ENCODE results near the gene SFN. TPM values are rescaled to one million over a fixed set of nuclear protein-coding genes. Genes with fewer than 3 reads are reported as not detected.

The SFN gene
- polyA plus RNA-seq, 6 donors from 2014 or later: not detected

GRCh38 chr1:26848941-26849774 lies 13.8 kb upstream of the SFN start:
- peaks cover 13 to 35% of the 10 kb centered on the region in 2 donors for H3K36me3 Mint-ChIP-seq

DNA sequence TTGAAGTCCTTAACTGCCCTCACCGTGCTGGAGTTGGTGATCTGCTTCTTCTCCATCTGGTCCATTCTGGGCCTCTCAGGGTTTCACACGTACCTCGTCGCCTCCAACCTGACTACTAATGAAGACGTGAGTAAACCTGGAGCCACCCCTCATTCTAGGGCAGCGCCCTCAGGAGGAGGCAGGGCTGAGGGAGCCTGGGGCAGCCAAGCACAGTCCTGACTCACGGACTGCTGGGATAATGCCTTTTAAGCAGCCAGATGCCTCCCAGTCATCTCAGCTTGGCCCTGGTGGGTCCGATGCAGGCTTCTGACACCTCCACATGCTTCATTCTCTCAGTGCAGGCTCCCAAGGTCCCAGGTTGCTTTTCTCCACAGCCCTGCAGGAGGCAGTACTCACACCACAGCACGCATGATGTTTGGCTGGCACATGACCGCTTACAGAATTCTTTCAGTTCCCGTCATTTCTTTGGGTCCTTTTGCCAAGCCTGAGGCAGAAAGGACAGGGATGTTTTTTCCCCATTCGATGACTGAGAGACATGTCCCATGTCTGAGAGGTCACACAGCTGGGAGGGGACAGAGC lies 11.8 kb upstream of the SFN start:
- no peaks in the 10 kb centered on the region for H3K27me3 Mint-ChIP-seq
- H3K4me3 Mint-ChIP-seq: no peak overlapping the region
- ATAC-seq (ENCODE audit: low read depth in 2 of 2) (no peak), DNase-seq (no peak)
- H3K27ac Mint-ChIP-seq: peak overlapping the region in 1 of 6 donors; percentile 73
- H3K36me3 Mint-ChIP-seq: peaks cover 13 to 35% of the 10 kb centered on the region in 2 donors
- H3K4me1 Mint-ChIP-seq: peaks cover 0 to 5% (median 0%) of the 10 kb centered on the region in 3 donors
- no peaks in the 10 kb centered on the region for H3K9me3 Mint-ChIP-seq

More at GRCh38 chr1:26848941-26849774, 13.8 kb upstream of the SFN start:
- H3K9me3 Mint-ChIP-seq: no peaks in the 10 kb centered on the region
- peak overlapping the region in 1 of 6 donors; percentile 47 for H3K27ac Mint-ChIP-seq
- peaks cover 0 to 5% (median 0%) of the 10 kb centered on the region in 3 donors for H3K4me1 Mint-ChIP-seq
- H3K4me3 Mint-ChIP-seq: no peak overlapping the region
- ATAC-seq (ENCODE audit: low read depth in 2 of 2) (no peak), DNase-seq (no peak)
- no peaks in the 10 kb centered on the region for H3K27me3 Mint-ChIP-seq

GRCh38 chr1:26852701-26853100 lies 10.2 kb upstream of the SFN start:
- Mint-ChIP-seq H3K27me3 (no peaks in the 10 kb centered on the region), H3K9me3 (no peaks in the 10 kb centered on the region), H3K4me3 (peak overlapping the region in 1 of 8 donors; percentile 5), H3K27ac (no peak overlapping the region), H3K36me3 (peaks cover 10 to 31% of the 10 kb centered on the region in 2 donors), H3K4me1 (peaks cover 0 to 5% (median 0%) of the 10 kb centered on the region in 3 donors)
- ATAC-seq (ENCODE audit: low read depth in 2 of 2) (no peak), DNase-seq (no peak)

DNA sequence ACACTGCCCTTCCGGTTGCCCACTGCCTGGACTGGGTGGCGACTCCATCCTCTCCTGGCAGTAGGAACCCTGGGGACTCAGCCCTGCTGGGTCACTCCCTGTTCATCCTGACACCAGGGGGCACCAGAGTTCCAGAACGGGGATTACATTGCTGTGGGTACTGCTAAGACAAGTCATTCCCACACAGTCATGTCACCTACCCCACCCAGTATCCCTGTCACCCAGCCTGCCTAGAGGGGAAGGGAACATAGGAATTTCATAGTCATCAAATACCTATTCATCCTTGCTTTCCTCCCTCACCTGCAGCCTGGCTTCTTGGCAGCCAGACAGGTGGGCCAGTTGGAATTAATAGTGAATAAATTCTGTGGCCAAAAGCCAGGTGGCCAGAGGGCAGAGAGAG lies 9.8 kb upstream of the SFN start:
- ATAC-seq (ENCODE audit: low read depth in 2 of 2): peak; percentile 96 to 98
- peaks cover 8 to 27% of the 10 kb centered on the region in 2 donors for H3K36me3 Mint-ChIP-seq
- no peak overlapping the region for H3K4me3 Mint-ChIP-seq

GRCh38 chr1:26853600-26853999 lies 9.3 kb upstream of the SFN start:
- H3K36me3 Mint-ChIP-seq: peaks cover 8 to 22% of the 10 kb centered on the region in 2 donors
- H3K9me3 Mint-ChIP-seq: no peaks in the 10 kb centered on the region
- no peaks in the 10 kb centered on the region for H3K27me3 Mint-ChIP-seq
- H3K27ac Mint-ChIP-seq: no peak overlapping the region
- ATAC-seq (ENCODE audit: low read depth in 2 of 2) (no peak), DNase-seq (no peak)
- no peak overlapping the region for H3K4me3 Mint-ChIP-seq
- H3K4me1 Mint-ChIP-seq: peaks cover 0 to 5% (median 0%) of the 10 kb centered on the region in 3 donors

More for the DNA sequence above, 9.8 kb upstream of the SFN start:
- DNase-seq: peak; percentile 77
- no peaks in the 10 kb centered on the region for H3K27me3 Mint-ChIP-seq
- no peak overlapping the region for H3K27ac Mint-ChIP-seq
- H3K9me3 Mint-ChIP-seq: no peaks in the 10 kb centered on the region
- H3K4me1 Mint-ChIP-seq: peaks cover 0 to 5% (median 0%) of the 10 kb centered on the region in 3 donors

DNA sequence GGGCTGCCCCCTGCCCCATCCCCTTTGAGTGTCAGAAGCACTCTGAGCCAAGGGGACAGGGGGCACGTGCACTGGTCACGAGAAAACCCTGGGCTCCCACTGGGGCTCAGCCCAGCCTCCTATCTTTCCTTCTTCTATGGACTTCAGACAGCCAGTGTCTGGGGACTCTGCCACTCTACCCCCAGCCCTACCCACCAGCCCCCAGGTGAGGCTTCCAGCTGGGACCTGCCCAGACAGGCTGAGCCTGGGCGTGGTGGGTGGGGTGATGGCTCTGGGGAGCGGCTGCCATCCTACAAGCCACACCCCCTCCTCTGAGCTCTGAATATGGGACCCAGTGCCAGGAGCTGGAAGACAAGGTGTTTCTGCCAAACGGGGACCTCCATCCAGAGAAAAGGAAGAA lies 8.0 kb upstream of the SFN start:
- no peak overlapping the region for H3K27ac Mint-ChIP-seq
- no peaks in the 10 kb centered on the region for H3K27me3 Mint-ChIP-seq
- ATAC-seq (ENCODE audit: low read depth in 2 of 2): no peak
- no peak for DNase-seq
- peaks cover 0 to 5% (median 0%) of the 10 kb centered on the region in 3 donors for H3K4me1 Mint-ChIP-seq
- no peak overlapping the region for H3K4me3 Mint-ChIP-seq
- peaks cover 8 to 15% of the 10 kb centered on the region in 2 donors for H3K36me3 Mint-ChIP-seq
- no peaks in the 10 kb centered on the region for H3K9me3 Mint-ChIP-seq

DNA sequence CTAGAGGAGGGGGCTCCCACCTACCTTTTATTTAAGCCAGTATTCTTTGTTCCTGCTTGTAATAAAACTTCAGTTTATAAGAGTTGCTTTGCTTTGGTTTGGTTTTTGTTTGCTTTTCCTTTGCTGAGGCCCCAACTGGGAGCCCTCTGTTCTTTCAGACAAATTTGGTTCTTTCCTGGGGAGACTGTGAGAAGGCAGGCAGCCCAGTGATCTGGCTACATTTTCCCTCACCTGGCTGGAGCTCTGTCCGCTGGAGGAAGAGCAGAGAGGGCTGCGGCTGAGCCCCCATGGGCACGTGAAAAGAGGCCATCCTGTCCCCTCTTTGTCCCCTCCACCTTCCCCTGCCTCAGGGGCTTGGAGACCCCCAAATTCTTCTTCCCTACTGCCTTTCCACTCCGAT lies 7.3 kb upstream of the SFN start:
- H3K4me3 Mint-ChIP-seq: no peak overlapping the region
- no peaks in the 10 kb centered on the region for H3K27me3 Mint-ChIP-seq
- no peak overlapping the region for H3K27ac Mint-ChIP-seq
- ATAC-seq (ENCODE audit: low read depth in 2 of 2) (no peak), DNase-seq (no peak)
- peaks cover 8 to 12% of the 10 kb centered on the region in 2 donors for H3K36me3 Mint-ChIP-seq
- H3K9me3 Mint-ChIP-seq: no peaks in the 10 kb centered on the region
- H3K4me1 Mint-ChIP-seq: peaks cover 0 to 5% (median 0%) of the 10 kb centered on the region in 3 donors

- H3K27ac Mint-ChIP-seq: no peak overlapping the region
- ATAC-seq (ENCODE audit: low read depth in 2 of 2) (no peak), DNase-seq (no peak)
- H3K36me3 Mint-ChIP-seq: peaks cover 8 to 9% of the 10 kb centered on the region in 2 donors
- no peaks in the 10 kb centered on the region for H3K27me3 Mint-ChIP-seq
- no peaks in the 10 kb centered on the region for H3K9me3 Mint-ChIP-seq
- H3K4me3 Mint-ChIP-seq: no peak overlapping the region
- H3K4me1 Mint-ChIP-seq: peaks cover 0 to 5% (median 0%) of the 10 kb centered on the region in 3 donors
Observed at GRCh38 chr1:26856181-26856580, 6.8 kb upstream of the SFN start.

GRCh38 chr1:26856604-26857469 lies 6.1 kb upstream of the SFN start:
- H3K4me3 Mint-ChIP-seq: no peak overlapping the region
- no peaks in the 10 kb centered on the region for H3K27me3 Mint-ChIP-seq
- peaks cover 3 to 4% of the 10 kb centered on the region in 2 donors for H3K36me3 Mint-ChIP-seq
- no peaks in the 10 kb centered on the region for H3K9me3 Mint-ChIP-seq
- no peak overlapping the region for H3K27ac Mint-ChIP-seq
- DNase-seq (no peak), ATAC-seq (ENCODE audit: low read depth in 2 of 2) (no peak)
- H3K4me1 Mint-ChIP-seq: peaks cover 0 to 5% (median 5%) of the 10 kb centered on the region in 3 donors

DNA sequence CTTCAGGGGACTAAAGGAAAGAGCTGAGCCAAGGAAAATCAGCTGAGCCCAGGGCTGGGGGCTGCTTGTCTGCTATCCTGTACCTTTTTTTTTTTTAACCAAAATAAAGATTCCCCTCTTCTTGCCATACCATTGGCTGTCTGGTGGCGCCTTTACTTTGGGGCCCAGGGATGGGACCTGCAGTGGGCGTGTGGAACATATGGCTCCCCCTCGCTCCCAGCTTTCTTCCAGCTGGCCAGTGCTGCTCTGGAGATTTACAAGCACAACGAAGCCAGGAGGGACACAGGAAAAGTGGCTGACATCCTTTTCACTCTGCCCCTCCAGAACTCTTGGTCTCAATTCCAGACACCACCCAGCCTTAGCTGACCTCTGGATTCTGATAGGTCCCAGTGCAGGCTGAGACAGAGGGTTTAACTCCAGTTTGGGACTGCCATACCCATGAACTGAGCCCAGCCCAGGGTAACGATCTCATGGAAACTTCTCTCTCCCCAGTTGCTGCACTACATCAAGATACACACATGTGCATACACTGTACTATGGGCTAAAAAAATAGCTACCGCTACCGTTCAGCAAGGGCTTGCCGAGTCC lies 5.4 kb upstream of the SFN start:
- DNase-seq: no peak
- no peak overlapping the region for H3K27ac Mint-ChIP-seq
- H3K4me3 Mint-ChIP-seq: no peak overlapping the region
- H3K9me3 Mint-ChIP-seq: no peaks in the 10 kb centered on the region
- H3K4me1 Mint-ChIP-seq: peaks cover 0 to 10% (median 5%) of the 10 kb centered on the region in 3 donors
- H3K36me3 Mint-ChIP-seq: no peaks in the 10 kb centered on the region
- no peaks in the 10 kb centered on the region for H3K27me3 Mint-ChIP-seq
- no peak for ATAC-seq (ENCODE audit: low read depth in 2 of 2)

GRCh38 chr1:26858160-26858559 lies 4.8 kb upstream of the SFN start:
- H3K27ac Mint-ChIP-seq: no peak overlapping the region
- H3K9me3 Mint-ChIP-seq: no peaks in the 10 kb centered on the region
- H3K36me3 Mint-ChIP-seq: no peaks in the 10 kb centered on the region
- H3K4me1 Mint-ChIP-seq: peaks cover 2 to 12% (median 2%) of the 10 kb centered on the region in 3 donors
- no peak overlapping the region for H3K4me3 Mint-ChIP-seq
- ATAC-seq (ENCODE audit: low read depth in 2 of 2): no peak
- DNase-seq: no peak
- H3K27me3 Mint-ChIP-seq: no peaks in the 10 kb centered on the region

- no peaks in the 10 kb centered on the region for H3K9me3 Mint-ChIP-seq
- DNase-seq (no peak), ATAC-seq (ENCODE audit: low read depth in 2 of 2) (no peak)
- no peaks in the 10 kb centered on the region for H3K27me3 Mint-ChIP-seq
- peaks cover 9 to 21% (median 9%) of the 10 kb centered on the region in 3 donors for H3K4me1 Mint-ChIP-seq
- no peak overlapping the region for H3K4me3 Mint-ChIP-seq
- no peaks in the 10 kb centered on the region for H3K36me3 Mint-ChIP-seq
- no peak overlapping the region for H3K27ac Mint-ChIP-seq
Observed at GRCh38 chr1:26858891-26859640, 3.9 kb upstream of the SFN start.
